Measurements from ENCODE around the gene PDE10A.

The PDE10A gene

GRCh38 chr6:165645919-165646318, 17.1 kb downstream of the PDE10A start:
- no peak for ATAC-seq (ENCODE audit: insufficient read depth, low read depth)
- no peak for TF ChIP-seq CTCF (IDR thresholded peaks at IDR 0.05; ENCODE audit: borderline replicate concordance, extremely low read depth, low read length, poor library complexity, severe bottlenecking)
- TF ChIP-seq EZH2 (IDR thresholded peaks at IDR 0.05; ENCODE audit: borderline replicate concordance, low read depth, low read length, severe bottlenecking) = no peak

GRCh38 chr6:165644586-165645266, 18.3 kb downstream of the PDE10A start:
- H3K9ac ChIP-seq (ENCODE audit: low read depth, low read length) = no peak overlapping the region
- no peak overlapping the region for H3K4me3 ChIP-seq (ENCODE audit: low read depth in 1 of 2, low read length in 2 of 2)
- no peak for TF ChIP-seq CTCF (IDR thresholded peaks at IDR 0.05; ENCODE audit: borderline replicate concordance, extremely low read depth, low read length, poor library complexity, severe bottlenecking)
- TF ChIP-seq EZH2 (IDR thresholded peaks at IDR 0.05; ENCODE audit: borderline replicate concordance, low read depth, low read length, severe bottlenecking) = no peak
- H2AFZ ChIP-seq (ENCODE audit: low read depth, low read length) = no peak overlapping the region
- H3K4me2 ChIP-seq (ENCODE audit: insufficient read depth, low read length) = no peak overlapping the region
- no peaks in the 10 kb centered on the region for H4K20me1 ChIP-seq (ENCODE audit: insufficient read depth, low read length)
- H3K4me1 ChIP-seq (ENCODE audit: insufficient read depth, low read length) = no peaks in the 10 kb centered on the region
- H3K9me3 ChIP-seq (ENCODE audit: insufficient read depth, low read length, severe bottlenecking) = no peaks in the 10 kb centered on the region
- H3K79me2 ChIP-seq (ENCODE audit: insufficient read depth, low read length) = no peaks in the 10 kb centered on the region
- no peak for DNase-seq
- no peak for ATAC-seq (ENCODE audit: insufficient read depth, low read depth)
- H3K27ac ChIP-seq (ENCODE audit: low read length) = no peak overlapping the region
- H3K36me3 ChIP-seq (ENCODE audit: insufficient read depth, low read length) = no peaks in the 10 kb centered on the region
- no peaks in the 10 kb centered on the region for H3K27me3 ChIP-seq (ENCODE audit: insufficient read depth, low read length, poor library complexity)

More at GRCh38 chr6:165645919-165646318, 17.1 kb downstream of the PDE10A start:
- Histone ChIP-seq H3K36me3 (ENCODE audit: insufficient read depth, low read length) (no peaks in the 10 kb centered on the region), H3K4me3 (ENCODE audit: low read depth in 1 of 2, low read length in 2 of 2) (no peak overlapping the region), H3K27ac (ENCODE audit: low read length) (no peak overlapping the region), H3K9ac (ENCODE audit: low read depth, low read length) (no peak overlapping the region), H4K20me1 (ENCODE audit: insufficient read depth, low read length) (no peaks in the 10 kb centered on the region), H2AFZ (ENCODE audit: low read depth, low read length) (no peak overlapping the region), H3K27me3 (ENCODE audit: insufficient read depth, low read length, poor library complexity) (no peaks in the 10 kb centered on the region), H3K79me2 (ENCODE audit: insufficient read depth, low read length) (no peaks in the 10 kb centered on the region), H3K4me2 (ENCODE audit: insufficient read depth, low read length) (no peak overlapping the region), H3K4me1 (ENCODE audit: insufficient read depth, low read length) (no peaks in the 10 kb centered on the region), H3K9me3 (ENCODE audit: insufficient read depth, low read length, severe bottlenecking) (no peaks in the 10 kb centered on the region)
- no peak for DNase-seq

- Histone ChIP-seq H3K79me2 (ENCODE audit: insufficient read depth, low read length) (no peaks in the 10 kb centered on the region), H3K27me3 (ENCODE audit: insufficient read depth, low read length, poor library complexity) (no peaks in the 10 kb centered on the region), H3K36me3 (ENCODE audit: insufficient read depth, low read length) (no peaks in the 10 kb centered on the region), H4K20me1 (ENCODE audit: insufficient read depth, low read length) (no peaks in the 10 kb centered on the region), H3K4me1 (ENCODE audit: insufficient read depth, low read length) (no peaks in the 10 kb centered on the region), H3K9ac (ENCODE audit: low read depth, low read length) (no peak overlapping the region), H3K9me3 (ENCODE audit: insufficient read depth, low read length, severe bottlenecking) (no peaks in the 10 kb centered on the region), H3K4me3 (ENCODE audit: low read depth in 1 of 2, low read length in 2 of 2) (no peak overlapping the region), H3K27ac (ENCODE audit: low read length) (no peak overlapping the region), H2AFZ (ENCODE audit: low read depth, low read length) (no peak overlapping the region), H3K4me2 (ENCODE audit: insufficient read depth, low read length) (no peak overlapping the region)
- no peak for TF ChIP-seq CTCF (IDR thresholded peaks at IDR 0.05; ENCODE audit: borderline replicate concordance, extremely low read depth, low read length, poor library complexity, severe bottlenecking)
- DNase-seq (no peak), ATAC-seq (ENCODE audit: insufficient read depth, low read depth) (no peak)
Measured at GRCh38 chr6:165643015-165643414, 20.0 kb downstream of the PDE10A start.

Measured in DND-41 (cell line).